Colonic mucosa (tissue), 4 donors: ENCODE data around the gene EHBP1. TPM values are rescaled to one million over a fixed set of nuclear protein-coding genes. Genes with fewer than 3 reads are reported as not detected.
"Not testable (repeated sequence)": the region's sequence is repeated elsewhere in the genome, so short reads cannot be mapped to it uniquely, and the experiment has no call there.

Source experiments
- DNase-seq: peaks from one replicate; pipeline ENCODE4 v3.0.0-alpha.2; 2020
- H3K27ac ChIP-seq: fragments of 200-600 bp; one replicate; pipeline ENCODE4 v1.8.0; 2021
- H3K27me3 ChIP-seq: fragments of 200-600 bp; one replicate; pipeline ENCODE4 v1.8.0; 2021
- H3K36me3 ChIP-seq: fragments of 200-600 bp; one replicate; pipeline ENCODE4 v1.8.0; 2021
- H3K4me1 ChIP-seq: fragments of 200-600 bp; one replicate; pipeline ENCODE4 v1.8.0; 2021; ENCODE audit warnings: mild to moderate bottlenecking
- H3K4me3 ChIP-seq: fragments of 200-600 bp; one replicate; pipeline ENCODE4 v1.8.0; 2021
- H3K9ac ChIP-seq, 2 donors: one replicate each; pipeline ENCODE4 v1.7.0; 2013; ENCODE audit warnings: control low read depth in 2 of 2, low read depth in 2 of 2, low read length in 2 of 2
- H3K9me3 ChIP-seq: fragments of 200-600 bp; one replicate; pipeline ENCODE4 v1.8.0; 2021
- intact Hi-C: fragments of 100-400 bp; cut with DNase I; formaldehyde crosslinking; loops from one replicate; pipeline ENCODE4 v1.14.1; 2022
- total RNA-seq, 2 donors: library from RNA; stranded (reverse); fragmentation: NEBNext Ultra II Directional in 1 of 2; extraction: Animal tissue kit (Norgen Biotek cat#: 25700) in 1 of 2; gene quantifications; one replicate each; pipeline ENCODE4 v1.2.1, GENCODE V29; 2021
- TF ChIP-seq, protein P1 (sequence below): fragments of 200-600 bp; IDR thresholded peaks from one replicate; pipeline ENCODE4 v1.8.0; 2022; ENCODE audit warnings: antibody characterized with exemption, mild to moderate bottlenecking
- donor health status: healthy.
- donor health status: DM: no; HTN: no; CAD: no.
- donor health status: DM: no; HTN: no; CAD: no.

The EHBP1 gene
- total RNA-seq, 2 donors from 2014 or later = 23.6 to 32.7 TPM

DNA sequence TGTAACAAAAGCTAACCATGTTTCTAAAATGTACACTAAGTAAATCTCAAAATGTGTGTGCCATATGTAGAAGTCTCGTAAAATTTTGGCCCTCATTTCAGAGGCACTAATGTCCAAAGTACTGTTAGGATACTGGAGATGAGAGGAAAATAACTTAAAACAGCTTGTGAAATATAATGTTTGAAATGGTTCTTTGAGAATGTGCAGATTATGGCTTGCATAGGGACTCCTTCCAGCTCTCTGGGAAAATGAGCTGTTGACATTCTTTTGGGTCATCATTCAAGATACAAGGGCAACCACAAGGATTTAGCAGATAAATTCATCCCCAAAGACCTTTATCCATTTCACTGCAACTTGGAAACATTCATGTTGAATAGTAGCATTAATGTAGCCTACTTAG lies 307.0 kb downstream of the EHBP1 start:
- Histone ChIP-seq H3K9me3 (no peaks in the 10 kb centered on the region), H3K27me3 (no peaks in the 10 kb centered on the region), H3K27ac (no peak overlapping the region), H3K4me3 (no peak overlapping the region), H3K4me1 (no peaks in the 10 kb centered on the region), H3K9ac (no peak overlapping the region), H3K36me3 (no peaks in the 10 kb centered on the region)
- DNase-seq = no peak
- TF ChIP-seq, protein P1, sequence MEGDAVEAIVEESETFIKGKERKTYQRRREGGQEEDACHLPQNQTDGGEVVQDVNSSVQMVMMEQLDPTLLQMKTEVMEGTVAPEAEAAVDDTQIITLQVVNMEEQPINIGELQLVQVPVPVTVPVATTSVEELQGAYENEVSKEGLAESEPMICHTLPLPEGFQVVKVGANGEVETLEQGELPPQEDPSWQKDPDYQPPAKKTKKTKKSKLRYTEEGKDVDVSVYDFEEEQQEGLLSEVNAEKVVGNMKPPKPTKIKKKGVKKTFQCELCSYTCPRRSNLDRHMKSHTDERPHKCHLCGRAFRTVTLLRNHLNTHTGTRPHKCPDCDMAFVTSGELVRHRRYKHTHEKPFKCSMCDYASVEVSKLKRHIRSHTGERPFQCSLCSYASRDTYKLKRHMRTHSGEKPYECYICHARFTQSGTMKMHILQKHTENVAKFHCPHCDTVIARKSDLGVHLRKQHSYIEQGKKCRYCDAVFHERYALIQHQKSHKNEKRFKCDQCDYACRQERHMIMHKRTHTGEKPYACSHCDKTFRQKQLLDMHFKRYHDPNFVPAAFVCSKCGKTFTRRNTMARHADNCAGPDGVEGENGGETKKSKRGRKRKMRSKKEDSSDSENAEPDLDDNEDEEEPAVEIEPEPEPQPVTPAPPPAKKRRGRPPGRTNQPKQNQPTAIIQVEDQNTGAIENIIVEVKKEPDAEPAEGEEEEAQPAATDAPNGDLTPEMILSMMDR = no peak
- intact Hi-C loops = no loop called here

DNA sequence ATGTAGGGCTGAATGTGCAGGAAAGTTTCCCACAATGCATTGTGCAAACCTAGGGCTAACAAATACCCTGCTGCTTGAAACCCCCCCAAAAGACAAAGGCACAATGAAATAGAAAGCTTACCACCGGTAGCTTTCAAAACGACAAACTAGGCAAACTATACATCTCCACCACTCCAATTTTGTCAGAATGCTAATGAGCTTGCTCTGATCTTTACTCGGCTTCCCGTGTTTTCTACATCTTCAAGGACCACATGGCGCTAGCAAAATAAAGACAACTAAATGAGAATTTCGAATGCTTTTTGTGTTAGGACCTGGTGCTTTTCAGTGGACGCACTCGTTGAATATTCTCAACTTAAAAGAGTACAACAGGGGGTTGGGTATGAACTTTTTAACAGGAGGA lies 307.9 kb downstream of the EHBP1 start:
- intact Hi-C loops = no loop called here
- no peak overlapping the region for H3K9ac ChIP-seq
- H3K27me3 ChIP-seq = no peaks in the 10 kb centered on the region
- TF ChIP-seq, protein P1 = no peak
- no peak overlapping the region for H3K27ac ChIP-seq
- H3K4me3 ChIP-seq = no peak overlapping the region
- DNase-seq = no peak
- no peaks in the 10 kb centered on the region for H3K9me3 ChIP-seq
- no peaks in the 10 kb centered on the region for H3K4me1 ChIP-seq
- no peaks in the 10 kb centered on the region for H3K36me3 ChIP-seq

DNA sequence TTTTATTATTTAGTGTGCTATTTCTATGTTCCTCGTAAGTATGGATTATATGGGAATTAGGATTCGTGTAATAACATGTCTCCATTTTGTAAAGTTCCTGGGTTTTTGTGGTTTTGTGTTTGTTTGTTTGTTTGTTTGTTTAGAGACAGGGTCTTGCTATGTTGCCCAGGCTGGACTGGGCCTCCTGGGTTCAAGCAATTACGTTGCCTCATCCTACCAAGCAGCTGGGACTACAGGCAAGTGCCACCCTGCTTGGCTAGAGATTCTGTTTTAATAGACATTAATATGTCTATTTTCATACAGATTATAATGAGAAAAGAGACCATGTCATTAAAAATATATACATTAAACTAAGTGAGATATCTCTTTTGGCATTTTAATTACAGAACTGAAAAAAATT lies 309.9 kb downstream of the EHBP1 start:
- no peaks in the 10 kb centered on the region for H3K9me3 ChIP-seq
- no peak for DNase-seq
- H3K4me3 ChIP-seq = no peak overlapping the region
- no peak overlapping the region for H3K9ac ChIP-seq
- H3K4me1 ChIP-seq = no peaks in the 10 kb centered on the region
- H3K27me3 ChIP-seq = no peaks in the 10 kb centered on the region
- H3K36me3 ChIP-seq = no peaks in the 10 kb centered on the region
- H3K27ac ChIP-seq = no peak overlapping the region
- intact Hi-C loops = no loop called here
- TF ChIP-seq, protein P1 = no peak

DNA sequence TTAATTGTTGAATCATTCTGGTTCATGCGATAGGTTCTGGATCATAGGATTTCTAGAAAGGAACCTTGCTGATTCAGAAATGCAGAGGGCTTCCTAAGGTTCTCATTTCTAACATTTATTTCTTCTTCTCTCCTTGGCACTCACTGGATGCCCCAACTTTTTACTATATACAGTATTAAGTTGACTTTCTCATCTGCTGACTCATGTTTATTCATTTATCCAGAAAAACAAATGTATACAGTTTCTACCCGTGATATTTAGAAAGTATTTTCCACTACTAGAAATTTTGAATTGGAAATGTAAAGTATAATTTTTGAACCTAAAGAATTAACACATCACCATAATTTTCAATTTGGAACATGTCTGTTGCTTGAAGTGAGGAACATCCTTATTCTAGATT lies 312.9 kb downstream of the EHBP1 start:
- H3K9ac ChIP-seq = no peak overlapping the region
- no peaks in the 10 kb centered on the region for H3K4me1 ChIP-seq
- H3K4me3 ChIP-seq = no peak overlapping the region
- H3K27ac ChIP-seq = no peak overlapping the region
- H3K36me3 ChIP-seq = no peaks in the 10 kb centered on the region
- H3K27me3 ChIP-seq = no peaks in the 10 kb centered on the region
- no peak for DNase-seq
- H3K9me3 ChIP-seq = no peaks in the 10 kb centered on the region
- TF ChIP-seq, protein P1 = no peak
- intact Hi-C loops = no loop called here

DNA sequence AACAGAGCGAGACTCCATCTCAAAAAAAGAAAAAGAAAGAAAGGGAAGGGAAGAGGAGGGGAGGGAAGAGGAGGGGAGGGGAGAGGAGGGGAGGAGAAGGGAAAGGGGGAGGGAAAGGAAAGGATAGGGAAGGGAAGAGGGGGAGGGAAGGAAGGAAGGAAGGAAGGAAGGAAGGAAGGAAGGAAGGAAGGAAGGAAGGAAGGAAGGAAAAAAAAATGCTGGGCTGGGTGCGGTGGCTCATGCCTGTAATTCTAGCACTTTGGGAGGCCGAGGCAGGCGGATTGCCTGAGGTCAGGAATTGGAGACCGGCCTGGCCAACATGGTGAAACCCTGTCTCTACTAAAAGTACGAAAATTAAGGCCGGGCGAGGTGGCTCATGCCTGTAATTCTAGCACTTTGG lies 314.2 kb downstream of the EHBP1 start:
- H3K9me3 ChIP-seq, H3K36me3 ChIP-seq, intact Hi-C loops: not testable (repeated sequence)

DNA sequence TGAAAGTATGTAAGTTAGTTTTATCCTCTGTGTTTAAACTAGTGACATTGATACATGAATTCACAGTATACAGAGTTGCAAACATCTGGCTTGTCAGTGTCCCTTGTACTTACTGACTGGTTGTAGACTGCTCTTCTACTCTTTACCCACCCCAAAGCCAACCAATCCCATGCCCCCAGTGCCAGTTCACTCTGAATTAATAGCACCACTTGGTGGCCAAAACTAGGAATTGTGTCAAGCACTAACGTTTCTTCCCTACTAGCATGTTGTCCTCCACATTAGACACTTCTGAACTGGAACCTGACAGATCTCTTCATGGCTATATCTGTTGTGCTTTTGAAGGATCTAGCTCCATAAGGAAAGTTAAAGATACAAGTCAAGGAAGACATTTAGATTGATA lies 317.9 kb downstream of the EHBP1 start:
- Histone ChIP-seq H3K4me1 (no peaks in the 10 kb centered on the region), H3K9ac (no peak overlapping the region), H3K36me3 (no peaks in the 10 kb centered on the region), H3K9me3 (no peaks in the 10 kb centered on the region), H3K4me3 (no peak overlapping the region), H3K27me3 (no peaks in the 10 kb centered on the region), H3K27ac (no peak overlapping the region)
- DNase-seq = no peak
- TF ChIP-seq, protein P1 = no peak
- intact Hi-C loops = no loop called here

More for the DNA sequence above, 314.2 kb downstream of the EHBP1 start:
- not testable (repeated sequence) for H3K27ac ChIP-seq, H3K9ac ChIP-seq, DNase-seq, H3K27me3 ChIP-seq, H3K4me1 ChIP-seq, H3K4me3 ChIP-seq
